Amniotic epithelial cell (primary cell): ENCODE measurements around the gene SMC1B.
"Not testable (repeated sequence)": the region's sequence is repeated elsewhere in the genome, so short reads cannot be mapped to it uniquely, and the experiment has no call there.

Source experiments
- DNase-seq: peaks from one replicate; pipeline ENCODE4 v3.0.0-alpha.2; 2010; ENCODE audit warnings: low read depth

SMC1B gene

GRCh38 chr22:45442116-45442515 is 28.7 kb upstream of the SMC1B start:
- DNase-seq = no peak

- peak; percentile 59 for DNase-seq
Measured at GRCh38 chr22:45441138-45441537, 27.7 kb upstream of the SMC1B start.

GRCh38 chr22:45440688-45441087 is 27.3 kb upstream of the SMC1B start:
- DNase-seq = not testable (repeated sequence)

GRCh38 chr22:45438336-45438735 is 24.9 kb upstream of the SMC1B start:
- DNase-seq = no peak

GRCh38 chr22:45436871-45437517 is 23.6 kb upstream of the SMC1B start:
- not testable (repeated sequence) for DNase-seq

GRCh38 chr22:45435544-45436139 is 22.2 kb upstream of the SMC1B start:
- peak; percentile 86 for DNase-seq

GRCh38 chr22:45434981-45435380 is 21.6 kb upstream of the SMC1B start:
- DNase-seq = no peak

- DNase-seq = no peak
Measured at GRCh38 chr22:45430871-45431270, 17.5 kb upstream of the SMC1B start.

- no peak for DNase-seq
Measured at GRCh38 chr22:45429981-45430775, 16.8 kb upstream of the SMC1B start.

- DNase-seq = no peak
Measured at GRCh38 chr22:45429424-45429823, 16.0 kb upstream of the SMC1B start.

GRCh38 chr22:45428391-45429385 is 15.3 kb upstream of the SMC1B start:
- no peak for DNase-seq

GRCh38 chr22:45427114-45427513 is 13.7 kb upstream of the SMC1B start:
- no peak for DNase-seq

- DNase-seq = no peak
Measured at GRCh38 chr22:45426387-45426786, 13.0 kb upstream of the SMC1B start.

- DNase-seq = no peak
Measured at GRCh38 chr22:45425531-45426265, 12.3 kb upstream of the SMC1B start.

GRCh38 chr22:45425101-45425500 is 11.7 kb upstream of the SMC1B start:
- peak; percentile 27 for DNase-seq

- no peak for DNase-seq
Measured at GRCh38 chr22:45424241-45424731, 10.9 kb upstream of the SMC1B start.

GRCh38 chr22:45423524-45423923 is 10.1 kb upstream of the SMC1B start:
- DNase-seq = no peak

- no peak for DNase-seq
Measured at GRCh38 chr22:45422237-45422983, 9.0 kb upstream of the SMC1B start.

GRCh38 chr22:45421349-45422055 is 8.1 kb upstream of the SMC1B start:
- DNase-seq = no peak

- no peak for DNase-seq
Measured at GRCh38 chr22:45420539-45420938, 7.1 kb upstream of the SMC1B start.
